Lung (tissue), 12 donors: ENCODE results near the gene ADIPOR2. TPM values are rescaled to one million over a fixed set of nuclear protein-coding genes. Genes with fewer than 3 reads are reported as not detected.

Experiments used
- ATAC-seq: fragments of 200-7000 bp; cut with Tn5 transposase; one replicate; pipeline ENCODE4 v1.9.1; 2020; ENCODE audit warnings: moderate number of reproducible peaks; ENCODE audit not compliant: insufficient read depth, low FRiP score
- DNase-seq, 3 donors: peaks; one replicate each; pipeline ENCODE4 v3.0.0-alpha.2; 2013 to 2017
- H3K27ac ChIP-seq, 2 donors: one replicate each; pipeline ENCODE4 v1.5.1; 2013; ENCODE audit warnings: mild to moderate bottlenecking in 2 of 2, moderate library complexity in 2 of 2, control low read depth in 1 of 2, inconsistent platforms in 1 of 2, low read depth in 1 of 2, low read length in 1 of 2
- H3K27me3 ChIP-seq, 3 donors: one replicate each; pipeline ENCODE4 v1.5.1; 2013; ENCODE audit warnings: low read length in 2 of 3; ENCODE audit not compliant: control insufficient read depth in 3 of 3, insufficient read depth in 3 of 3
- H3K36me3 ChIP-seq, 4 donors: one replicate each; pipeline ENCODE4 v1.5.1; 2013; ENCODE audit warnings: low read length in 4 of 4, mild to moderate bottlenecking in 1 of 4, moderate library complexity in 1 of 4; ENCODE audit not compliant: control insufficient read depth in 4 of 4, insufficient read depth in 4 of 4
- H3K4me1 ChIP-seq, 5 donors: one replicate each; pipeline ENCODE4 v1.5.1; 2013; ENCODE audit warnings: low read length in 5 of 5, mild to moderate bottlenecking in 2 of 5, moderate library complexity in 1 of 5; ENCODE audit not compliant: control insufficient read depth in 5 of 5, insufficient read depth in 5 of 5
- H3K4me3 ChIP-seq: one replicate; pipeline ENCODE4 v1.5.1; 2013; ENCODE audit warnings: mild to moderate bottlenecking, control low read depth, moderate library complexity
- H3K9ac ChIP-seq, 2 donors: one replicate each; pipeline ENCODE4 v1.5.1; 2013; ENCODE audit warnings: low read length in 2 of 2, control low read depth in 1 of 2; ENCODE audit not compliant: insufficient read depth in 1 of 2
- H3K9me3 ChIP-seq, 4 donors: one replicate each; pipeline ENCODE4 v1.5.1; 2013; ENCODE audit warnings: low read length in 3 of 4, mild to moderate bottlenecking in 1 of 4, moderate library complexity in 1 of 4; ENCODE audit not compliant: control insufficient read depth in 4 of 4, insufficient read depth in 3 of 4
- CTCF ChIP-seq: IDR thresholded peaks from 2 replicates; pipeline ENCODE4 v1.5.1; 2012; ENCODE audit warnings: mild to moderate bottlenecking; ENCODE audit errors: control extremely low read depth, extremely low read depth
- WGBS, 2 donors: extraction: QIAGEN DNeasy Blood & Tissue Kit; methylation state at CpG; one replicate each; pipeline ENCODE4 v1.1.7; 2013; 5-methylcytosine and 5-hydroxymethylcytosine counted together
- polyA plus RNA-seq, 2 donors: library from polyadenylated mRNA; stranded (reverse); fragments of 200-250 nt; gene quantifications; one replicate each; pipeline ENCODE4 v1.2.1, GENCODE V29; 2013
- total RNA-seq, 2 donors: library from RNA; depleted of rRNA in 1 of 2; stranded (reverse); fragments of >200 nt in 1 of 2; gene quantifications; one replicate each; pipeline ENCODE4 v1.2.1, GENCODE V29; 2014 to 2021
- donor health status: control.
- donor health status: control.
- donor health status: Bipolar disorder and iron deficiency.
- donor health status: healthy.
- donor health status: DM: yes; HTN: yes; CAD: no.

Gene ADIPOR2
- total and polyA plus RNA-seq, 4 donors = 31.9 to 61.1 (median 53.6) TPM

- no peak for TF ChIP-seq CTCF
- H3K9me3 ChIP-seq = no peaks in the 10 kb centered on the region
- H3K27ac ChIP-seq = no peak overlapping the region
- no peak overlapping the region for H3K4me3 ChIP-seq
- peaks cover 3 to 41% (median 7%) of the 10 kb centered on the region in 5 donors for H3K4me1 ChIP-seq
- H3K27me3 ChIP-seq = no peaks in the 10 kb centered on the region
- H3K36me3 ChIP-seq = peaks cover 0 to 12% (median 2%) of the 10 kb centered on the region in 4 donors
- no peak overlapping the region for H3K9ac ChIP-seq
- ATAC-seq (no peak), DNase-seq (no peak)
- 50 to 74% methylated on average over 21 of the region's 21 CpGs for WGBS, 2 donors
Measured at GRCh38 chr12:1646569-1647284, 44.1 kb upstream of the ADIPOR2 start.

GRCh38 chr12:1647285-1647669 lies 43.6 kb upstream of the ADIPOR2 start:
- 92 to 93% methylated on average over 3 of the region's 3 CpGs for WGBS, 2 donors
- Histone ChIP-seq H3K4me3 (no peak overlapping the region), H3K27ac (no peak overlapping the region), H3K9ac (no peak overlapping the region), H3K27me3 (no peaks in the 10 kb centered on the region), H3K4me1 (peaks cover 3 to 43% (median 7%) of the 10 kb centered on the region in 5 donors), H3K9me3 (no peaks in the 10 kb centered on the region), H3K36me3 (peaks cover 0 to 12% (median 2%) of the 10 kb centered on the region in 4 donors)
- no peak for TF ChIP-seq CTCF
- no peak for ATAC-seq
- DNase-seq = no peak

- no peak overlapping the region for H3K4me3 ChIP-seq
- peaks cover 0 to 26% (median 5%) of the 10 kb centered on the region in 5 donors for H3K4me1 ChIP-seq
- no peak overlapping the region for H3K27ac ChIP-seq
- no peaks in the 10 kb centered on the region for H3K27me3 ChIP-seq
- 47 to 56% methylated on average over 5 of the region's 5 CpGs for WGBS, 2 donors
- TF ChIP-seq CTCF = no peak
- peak overlapping the region in 1 of 2 donors; percentile 30 for H3K9ac ChIP-seq
- DNase-seq (peak; percentile 59 to 85 (median 84)), ATAC-seq (no peak)
- peaks cover 0 to 12% (median 2%) of the 10 kb centered on the region in 4 donors for H3K36me3 ChIP-seq
- H3K9me3 ChIP-seq = no peaks in the 10 kb centered on the region
Measured at GRCh38 chr12:1650260-1650977, 40.5 kb upstream of the ADIPOR2 start.
